ENCODE measurements around the gene DIAPH2.
"Not testable (repeated sequence)": the region's sequence is repeated elsewhere in the genome, so short reads cannot be mapped to it uniquely, and the experiment has no call there.

Gene DIAPH2

DNA sequence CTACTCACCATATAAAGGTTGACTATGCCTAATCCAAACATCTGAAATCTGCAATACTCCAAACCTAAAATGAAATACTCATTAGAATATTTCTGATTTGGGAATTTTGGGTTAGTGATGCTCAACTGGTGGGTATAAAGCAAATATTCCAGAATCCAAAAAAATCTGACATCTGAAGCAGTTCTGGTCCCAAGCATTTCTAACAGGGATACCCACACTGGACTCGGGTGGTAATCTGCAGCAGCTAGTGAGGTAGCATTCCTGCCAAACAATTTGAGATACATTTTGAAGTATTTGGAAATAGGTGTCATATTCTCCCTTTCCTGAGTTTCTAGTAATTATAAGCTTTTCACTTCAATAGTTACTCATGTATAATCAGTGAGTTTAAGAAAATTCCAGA, 149.5 kb downstream of the DIAPH2 start:
- no peak for DNase-seq

DNA sequence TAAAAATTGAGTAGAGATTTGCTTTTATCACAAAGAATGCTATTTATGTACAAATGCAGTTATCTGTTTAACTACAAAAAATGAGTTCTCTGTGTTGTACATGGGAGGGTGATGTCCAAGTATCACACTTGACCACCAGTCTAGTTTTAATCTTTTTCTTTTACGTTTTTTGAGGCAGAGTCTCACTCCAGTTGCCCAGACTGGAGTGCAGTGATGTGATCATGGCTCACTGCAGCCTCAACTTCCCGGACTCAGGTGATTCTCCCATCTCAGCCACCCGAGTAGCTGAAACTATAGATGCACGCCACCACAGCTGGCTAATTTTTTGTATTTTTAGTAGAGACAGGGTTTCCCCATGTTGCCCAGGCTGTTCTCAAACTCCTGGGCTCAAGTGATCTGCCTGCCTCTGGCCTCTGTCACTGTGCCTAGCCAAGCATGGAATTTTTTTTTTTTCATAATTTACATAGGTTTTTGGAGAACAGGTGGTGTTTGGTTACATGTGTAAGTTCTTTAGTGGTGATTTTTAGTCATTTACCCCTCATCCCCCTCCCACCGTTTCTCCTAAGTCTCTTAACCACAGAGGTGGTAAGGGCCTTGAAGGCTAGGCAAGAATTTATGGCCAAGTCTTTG, 151.1 kb downstream of the DIAPH2 start:
- DNase-seq: no peak

DNA sequence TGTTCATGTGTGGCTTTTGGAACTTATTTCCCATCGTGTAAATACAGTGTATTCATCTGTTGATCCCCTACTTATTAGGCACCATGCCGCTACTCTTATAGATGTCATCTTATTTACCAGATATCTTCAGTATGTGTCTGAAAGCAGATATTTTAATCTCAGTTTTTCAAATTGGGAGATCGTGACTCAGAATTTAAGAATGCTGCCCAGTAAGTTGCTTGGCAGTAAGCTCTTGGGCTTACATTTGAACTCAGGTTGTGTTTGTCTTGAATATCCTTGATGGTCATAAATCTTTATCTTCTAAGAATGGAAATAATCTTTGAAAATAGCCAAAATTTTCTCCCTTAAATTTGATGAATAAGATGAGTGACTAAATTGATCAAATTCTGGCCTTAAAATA, 153.2 kb downstream of the DIAPH2 start:
- DNase-seq: no peak

DNA sequence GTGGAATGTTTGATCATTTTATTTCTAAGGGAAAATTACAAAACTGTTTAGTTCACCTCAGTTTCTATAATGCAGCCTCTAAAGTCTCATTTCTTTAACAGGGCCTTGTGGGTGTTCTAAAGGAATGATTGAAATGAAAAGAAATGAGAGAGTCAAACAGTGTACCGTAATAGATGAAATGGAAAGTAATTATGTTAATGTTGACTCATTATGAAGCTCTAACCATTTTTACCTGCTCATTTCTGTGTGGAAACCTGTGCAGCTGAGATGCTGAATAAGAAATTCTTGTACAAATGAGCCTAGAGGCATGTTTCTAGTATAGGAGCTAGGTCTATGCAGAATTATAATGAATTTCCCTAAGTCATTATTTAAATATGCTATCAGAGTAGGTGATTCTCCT, 153.9 kb downstream of the DIAPH2 start:
- DNase-seq: no peak

DNA sequence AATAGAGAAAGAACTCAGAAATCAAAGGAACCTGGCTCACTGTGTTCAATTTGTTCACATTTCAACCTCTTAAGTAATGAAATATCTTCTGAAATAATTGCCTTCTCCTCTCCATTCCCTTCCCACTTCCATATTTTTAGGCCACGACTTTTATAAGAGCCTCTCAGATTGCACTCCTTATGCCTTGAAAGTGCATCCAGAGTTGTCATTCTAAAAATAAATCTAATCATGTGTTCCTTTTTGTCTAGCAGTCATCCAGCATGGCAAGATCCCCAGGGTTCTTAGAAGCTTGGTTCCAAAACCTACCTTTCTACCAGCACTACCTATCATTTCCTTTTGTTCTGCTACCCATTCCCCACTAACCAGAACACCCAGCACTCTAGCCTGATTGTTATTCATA, 156.7 kb downstream of the DIAPH2 start:
- no peak for DNase-seq

DNA sequence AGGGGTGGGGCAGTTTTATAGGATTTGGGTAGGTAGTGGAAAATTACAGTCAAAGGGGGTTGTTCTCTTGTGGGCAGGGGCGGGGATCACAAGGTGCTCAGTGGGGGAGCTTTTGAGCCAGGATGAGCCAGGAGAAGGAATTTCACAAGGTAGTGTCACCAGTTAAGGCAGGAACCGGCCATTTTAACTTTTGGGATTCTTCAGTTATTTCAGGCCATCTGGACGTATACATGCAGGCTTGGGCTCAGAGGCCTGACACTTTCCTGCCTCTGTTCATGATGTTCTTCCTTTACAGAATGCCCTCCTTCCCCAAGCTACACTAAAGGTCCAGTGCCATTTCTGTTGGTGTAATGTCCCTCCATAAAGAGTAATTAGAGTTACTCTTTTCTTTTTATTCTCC, 157.2 kb downstream of the DIAPH2 start:
- not testable (repeated sequence) for DNase-seq

DNA sequence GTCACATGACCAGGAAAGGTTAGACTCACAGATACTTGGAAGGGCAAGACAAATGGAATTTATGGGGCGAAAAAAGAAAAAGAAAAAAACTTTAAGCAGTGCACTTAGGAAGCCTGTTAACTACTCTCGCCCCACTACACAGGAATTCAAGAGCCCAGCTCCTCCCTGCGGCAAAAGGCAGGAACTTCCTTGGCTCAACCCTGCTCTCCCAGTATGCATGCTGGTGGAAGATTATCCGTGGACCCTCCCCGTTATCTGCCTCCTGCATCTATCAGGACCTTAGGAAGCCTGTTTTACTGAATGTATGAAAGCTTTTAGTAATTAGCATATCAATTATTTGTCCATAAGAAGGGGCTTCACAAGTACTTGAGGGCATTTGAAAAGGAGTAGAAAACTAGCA, 158.9 kb downstream of the DIAPH2 start:
- DNase-seq: no peak

DNA sequence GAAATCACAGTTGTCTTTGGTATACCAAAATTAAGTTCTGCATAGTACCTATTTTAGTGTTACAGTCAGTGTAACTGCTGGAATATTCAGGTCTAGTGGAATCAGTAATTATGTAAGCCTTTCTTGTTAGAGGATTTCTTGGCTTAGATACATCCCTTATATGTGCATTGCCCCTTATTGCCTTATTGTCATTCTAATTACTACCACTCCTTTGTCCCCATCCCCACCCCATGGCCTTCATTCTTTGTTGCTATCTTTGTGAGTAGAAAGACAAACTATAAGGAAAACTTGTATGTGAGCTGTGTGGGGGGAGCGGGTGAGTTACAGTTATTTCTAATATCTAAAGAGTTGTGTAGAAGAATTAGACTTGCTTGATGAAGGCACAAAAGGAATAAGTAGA, 162.2 kb downstream of the DIAPH2 start:
- DNase-seq: no peak

DNA sequence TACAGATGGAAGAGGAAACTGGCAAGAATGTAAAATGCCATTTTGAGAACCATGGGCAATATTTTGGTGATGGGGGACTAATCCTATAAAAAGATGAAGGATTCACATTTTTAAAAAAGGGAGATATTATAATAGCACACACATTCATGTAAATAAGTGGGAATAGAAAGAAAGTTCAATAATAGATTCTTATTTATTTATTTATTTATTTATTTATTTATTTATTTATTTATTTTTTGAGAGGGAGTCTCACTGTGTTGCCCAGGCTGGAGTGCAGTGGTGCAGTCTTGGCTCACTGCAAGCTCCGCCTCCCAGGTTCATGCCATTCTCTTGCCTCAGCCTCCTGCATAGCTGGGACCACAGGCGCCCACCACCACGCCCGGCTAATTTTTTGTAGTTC, 174.8 kb downstream of the DIAPH2 start:
- DNase-seq: not testable (repeated sequence)

DNA sequence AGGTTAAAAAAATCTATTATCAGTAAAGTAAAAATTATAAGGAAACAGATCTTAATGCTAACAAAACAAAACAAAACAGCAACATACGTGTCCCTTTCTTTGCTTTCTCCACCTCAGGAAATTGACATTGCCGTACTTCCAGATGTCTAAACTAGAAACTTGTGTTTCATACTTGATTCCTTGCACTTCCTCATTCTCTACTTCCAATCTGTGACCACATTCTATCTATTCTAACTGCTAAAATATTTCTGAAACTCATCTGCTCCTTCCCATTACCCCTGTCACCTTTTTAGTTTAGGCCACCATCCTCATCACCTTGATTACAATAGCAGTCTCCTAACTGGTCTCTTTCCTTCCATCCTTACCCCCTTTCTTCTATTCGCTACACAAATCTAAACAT, 176.6 kb downstream of the DIAPH2 start:
- DNase-seq: no peak

DNA sequence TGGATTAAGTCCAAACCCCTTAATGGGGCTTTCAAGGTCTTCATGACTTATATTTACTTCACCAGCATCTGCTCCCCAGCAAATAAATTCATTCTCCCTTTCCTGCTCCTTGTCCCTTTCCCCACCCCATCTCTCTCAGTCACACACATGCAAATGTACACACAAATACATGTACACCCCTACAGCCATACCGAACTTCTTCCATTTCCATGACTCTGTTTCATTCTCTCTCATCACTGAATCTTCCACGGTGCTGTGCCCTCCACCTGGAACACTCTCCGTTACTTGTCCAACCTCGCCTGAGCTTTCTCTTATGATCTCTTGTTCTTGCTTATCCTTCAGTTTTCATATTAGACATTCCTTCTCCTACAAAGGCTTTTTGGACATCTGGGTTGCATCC, 177.0 kb downstream of the DIAPH2 start:
- no peak for DNase-seq

DNA sequence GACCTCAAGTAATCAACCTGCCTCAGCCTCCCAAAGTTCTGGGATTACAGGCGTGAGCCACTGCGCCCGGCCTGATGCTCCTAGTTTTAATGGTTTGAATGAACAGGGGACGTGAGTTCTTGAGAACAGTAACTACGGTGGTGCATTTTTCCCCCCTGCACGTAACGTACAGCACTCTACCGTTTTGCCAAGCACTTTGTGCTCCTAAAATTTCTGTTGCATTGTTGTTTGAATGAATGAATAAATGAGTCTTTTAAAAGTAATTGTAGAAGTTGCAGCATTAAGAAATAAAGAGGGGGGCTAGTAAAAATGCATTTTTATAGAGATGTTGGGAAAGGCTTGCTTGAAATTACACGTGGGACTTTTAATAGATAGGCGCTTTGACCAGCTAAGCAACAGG, 199.0 kb downstream of the DIAPH2 start, which contains the start of gene RPA4:
Gene RPA4, plus strand, starts transcription at position 301 of the 400 bp plus-strand sequence. CDS start 403 bp downstream, outside the sequence.
- no peak for DNase-seq

DNA sequence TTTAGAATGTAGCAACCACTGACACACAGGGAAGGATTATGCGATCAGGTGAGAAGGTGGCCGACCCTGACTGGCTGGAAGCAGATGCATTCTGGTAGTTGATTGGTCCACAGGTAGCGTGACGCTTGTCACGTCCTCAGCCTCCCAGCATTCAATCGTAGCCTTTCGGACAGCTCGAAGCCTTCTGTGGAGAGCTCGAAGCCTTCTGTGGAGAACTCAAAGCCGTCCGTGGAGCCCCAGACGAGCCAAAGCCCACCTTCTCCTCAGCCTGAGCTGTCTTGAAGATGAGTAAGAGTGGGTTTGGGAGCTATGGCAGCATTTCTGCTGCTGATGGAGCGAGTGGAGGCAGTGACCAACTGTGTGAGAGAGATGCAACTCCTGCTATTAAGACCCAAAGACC, 199.4 kb downstream of the DIAPH2 start:
- DNase-seq: no peak

DNA sequence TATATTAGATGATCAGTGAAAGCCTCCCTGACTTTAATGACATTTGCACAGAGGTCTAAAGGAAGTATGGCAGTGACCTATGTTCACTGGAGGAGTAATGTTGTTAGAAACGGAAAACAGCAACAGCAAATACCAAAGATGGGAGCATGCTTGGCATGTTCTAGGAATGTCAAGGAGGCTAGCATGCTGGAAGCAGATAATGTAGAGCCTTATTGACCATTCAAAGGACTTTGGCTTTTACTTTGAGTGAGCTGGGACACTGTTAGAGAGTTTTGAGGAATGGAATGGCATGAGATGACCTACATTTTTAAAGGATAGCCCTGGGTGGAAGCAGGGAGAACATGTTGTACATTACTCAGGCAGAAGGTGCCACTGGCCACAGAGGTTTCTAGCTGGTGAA, 205.1 kb downstream of the DIAPH2 start:
- no peak for DNase-seq

DNA sequence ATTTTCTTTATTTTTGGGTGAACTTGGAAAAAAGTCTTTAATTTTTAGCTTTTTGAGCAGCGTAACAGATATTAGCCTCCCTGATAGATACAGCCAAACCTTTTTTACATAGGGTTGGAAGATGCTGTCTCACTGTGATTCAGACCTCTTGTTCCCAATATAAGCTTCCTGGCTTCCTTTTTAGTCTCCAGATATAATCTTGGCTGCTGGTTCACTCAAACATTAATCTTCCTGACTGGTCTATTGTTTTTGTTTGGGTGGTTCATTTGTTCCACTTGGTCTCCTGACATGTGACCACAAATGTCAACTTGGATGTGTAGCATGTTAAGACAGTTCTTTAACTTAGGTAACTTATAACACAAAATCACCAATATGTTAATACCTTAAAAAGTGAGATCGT, 222.1 kb downstream of the DIAPH2 start:
- no peak for DNase-seq

DNA sequence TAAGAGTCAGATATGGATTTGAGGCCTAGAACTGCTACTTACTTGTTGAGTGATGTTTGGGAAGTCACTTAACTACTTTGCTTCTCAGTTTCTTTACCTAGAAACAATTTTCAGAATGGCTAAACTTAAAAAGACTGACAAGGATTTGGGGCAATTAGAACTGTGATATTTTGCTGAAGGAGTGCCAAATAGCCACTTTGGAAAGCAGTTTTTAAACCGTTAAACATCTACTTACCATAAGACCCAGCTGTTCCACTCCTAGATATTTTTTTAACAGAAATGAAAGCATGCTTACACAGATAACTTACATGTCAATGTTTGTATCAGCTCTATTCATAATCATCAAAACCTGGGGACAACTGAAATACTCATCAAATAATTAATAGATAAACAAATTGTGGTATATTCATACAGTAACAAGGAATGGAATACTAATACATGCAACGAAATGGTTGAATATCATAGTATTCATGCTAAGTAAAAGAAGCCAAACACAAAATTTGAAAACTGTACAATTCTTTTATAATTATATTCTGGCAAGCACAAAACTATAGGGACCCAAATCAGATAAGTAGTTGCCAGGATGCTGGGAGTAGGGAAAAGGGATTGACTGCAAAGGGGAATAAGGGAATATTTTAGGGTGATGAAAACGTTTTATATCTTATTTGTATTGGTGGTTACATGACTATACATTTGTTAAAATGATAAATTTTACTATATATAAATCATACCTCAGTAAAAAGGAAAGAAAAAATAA, 223.1 kb downstream of the DIAPH2 start:
- no peak for DNase-seq

DNA sequence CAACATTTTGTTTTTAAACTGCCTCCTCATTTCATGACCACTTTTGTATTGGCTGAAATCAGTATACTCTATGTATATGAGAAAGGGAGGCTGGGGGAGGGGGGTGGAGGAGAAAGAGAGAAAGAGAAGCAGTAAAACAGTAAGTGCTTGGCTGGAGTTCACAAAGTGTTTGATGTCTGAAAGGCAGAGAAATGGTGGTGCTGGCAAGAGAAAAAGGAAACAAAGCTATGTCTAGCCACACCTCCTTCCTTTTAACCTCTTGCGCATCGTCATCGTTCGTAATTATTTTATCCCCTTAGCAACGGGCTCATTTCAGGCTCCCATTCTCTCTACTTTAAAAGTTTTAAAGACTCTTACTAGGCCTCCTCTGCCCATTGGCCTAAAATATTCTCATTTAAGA, 224.6 kb downstream of the DIAPH2 start:
- no peak for DNase-seq

DNA sequence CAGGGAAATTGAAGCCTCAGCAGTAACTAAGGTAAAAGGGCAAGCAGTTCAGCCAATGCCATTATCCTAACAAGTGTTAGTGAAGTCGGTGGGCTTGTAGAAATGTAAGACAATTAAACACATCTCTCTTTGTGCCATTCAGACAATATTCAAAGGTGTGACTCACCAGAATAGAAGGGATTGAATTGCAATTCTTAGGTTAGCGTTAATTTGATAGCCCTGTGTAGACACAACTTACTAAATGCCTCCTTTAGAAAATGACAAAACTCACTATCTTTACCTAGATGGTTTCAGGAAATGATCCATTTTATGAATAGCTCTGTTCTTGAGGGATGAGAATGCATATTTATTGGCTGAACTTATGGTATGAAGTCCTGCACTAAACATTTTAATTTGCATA, 234.2 kb downstream of the DIAPH2 start:
- no peak for DNase-seq

DNA sequence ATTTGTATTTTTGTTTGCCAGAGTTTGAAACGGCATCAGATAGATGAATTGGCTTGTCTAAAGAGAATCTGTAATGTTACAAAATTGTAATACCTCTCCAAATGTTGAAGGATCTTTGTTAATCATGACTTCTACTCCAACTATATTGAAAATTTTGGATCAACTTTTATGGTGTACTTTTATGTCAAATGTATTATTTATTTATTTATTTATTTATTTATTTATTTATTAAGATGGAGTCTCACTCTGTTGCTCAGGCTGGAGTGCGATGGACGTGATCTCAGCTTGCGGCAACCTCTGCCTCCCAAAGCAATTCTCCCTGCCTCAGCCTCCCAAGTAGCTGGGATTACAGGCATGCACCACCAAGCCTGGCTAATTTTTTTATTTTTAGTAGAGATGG, 235.0 kb downstream of the DIAPH2 start:
- no peak for DNase-seq

DNA sequence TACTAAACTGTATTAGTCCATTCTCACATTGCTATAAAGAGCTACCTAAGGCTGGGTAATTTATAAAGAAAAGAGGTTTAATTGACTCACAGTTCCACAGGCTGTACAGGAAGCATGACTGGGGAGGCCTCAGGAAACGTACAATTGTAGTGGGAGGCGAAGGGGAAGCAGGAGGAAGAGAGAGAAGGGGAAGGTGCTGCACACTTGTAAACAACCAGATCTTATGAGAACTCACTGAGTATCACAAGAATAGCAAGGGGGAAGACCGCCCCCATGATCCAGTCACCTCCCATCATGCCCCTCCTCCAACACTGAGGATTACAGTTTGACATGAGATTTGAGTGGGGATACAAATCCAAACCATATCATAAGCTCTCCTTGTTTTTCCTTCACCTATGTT, 239.9 kb downstream of the DIAPH2 start:
- DNase-seq: no peak

DNA sequence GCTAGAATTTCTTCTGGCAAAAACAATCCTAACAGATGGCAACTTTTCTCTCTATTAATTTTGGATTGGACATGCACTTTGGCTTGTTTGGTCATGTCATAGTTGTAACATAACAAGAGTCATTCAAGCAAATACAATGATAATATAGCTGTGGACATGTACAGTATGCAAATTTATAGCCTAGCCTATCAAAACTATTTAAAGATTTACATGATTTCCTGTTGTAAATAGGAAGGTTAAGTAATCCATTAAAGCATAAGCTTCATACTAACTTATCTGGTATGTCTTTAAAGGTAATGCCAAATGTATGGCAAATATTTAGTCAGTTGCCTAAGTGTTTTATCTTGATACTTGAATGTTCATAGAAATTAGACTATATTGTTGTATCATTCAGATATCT, 244.4 kb downstream of the DIAPH2 start:
- no peak for DNase-seq

DNA sequence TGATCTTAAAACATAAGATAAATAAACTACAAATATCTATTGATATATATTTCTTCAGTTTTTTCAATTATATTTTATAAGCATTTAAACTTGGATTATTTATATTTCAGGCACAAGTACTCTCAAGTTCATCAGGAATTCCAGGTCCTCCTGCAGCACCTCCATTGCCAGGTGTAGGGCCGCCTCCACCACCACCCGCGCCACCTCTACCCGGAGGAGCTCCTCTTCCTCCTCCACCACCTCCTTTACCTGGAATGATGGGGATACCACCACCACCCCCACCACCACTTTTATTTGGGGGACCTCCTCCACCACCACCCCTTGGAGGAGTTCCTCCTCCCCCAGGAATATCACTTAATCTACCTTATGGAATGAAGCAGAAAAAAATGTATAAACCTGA, 273.1 kb downstream of the DIAPH2 start:
- no peak for DNase-seq

DNA sequence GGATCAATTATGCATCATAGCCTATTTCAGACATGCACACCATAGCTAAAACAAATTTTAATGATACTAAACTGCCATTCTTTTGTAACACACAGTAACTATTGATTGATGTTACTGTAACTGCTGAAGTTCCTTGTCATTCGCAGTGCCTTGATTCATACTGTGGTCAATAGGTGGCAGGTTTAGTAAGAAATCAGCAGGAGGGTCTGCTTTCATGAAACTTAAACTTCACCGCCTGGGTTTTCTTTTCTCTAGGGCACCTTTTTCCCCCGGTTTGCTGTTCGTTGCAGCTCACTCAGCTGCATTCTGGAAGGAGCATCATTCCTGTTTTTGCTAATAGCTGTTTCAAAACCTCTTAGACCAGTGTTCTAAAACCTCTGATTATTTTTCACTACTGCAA, 287.2 kb downstream of the DIAPH2 start:
- DNase-seq: no peak

DNA sequence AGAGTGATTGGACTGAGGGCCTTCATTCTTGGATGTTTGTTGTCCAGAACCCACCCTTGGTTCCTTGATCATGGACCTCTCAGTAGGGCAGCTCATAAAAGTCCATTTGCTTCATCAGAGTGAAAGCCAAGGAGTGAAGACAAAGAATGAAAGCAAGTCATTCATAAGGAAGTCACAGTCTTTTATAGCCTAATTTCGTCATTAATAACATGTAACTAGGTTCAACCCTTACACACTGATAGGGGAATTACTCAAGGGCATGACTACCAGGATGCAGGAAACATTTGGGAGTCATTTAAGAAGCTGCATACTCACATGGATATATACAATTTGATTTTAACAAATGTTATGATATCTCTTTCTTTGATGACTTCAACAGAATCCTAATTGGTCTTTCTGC, 294.3 kb downstream of the DIAPH2 start:
- DNase-seq: no peak

DNA sequence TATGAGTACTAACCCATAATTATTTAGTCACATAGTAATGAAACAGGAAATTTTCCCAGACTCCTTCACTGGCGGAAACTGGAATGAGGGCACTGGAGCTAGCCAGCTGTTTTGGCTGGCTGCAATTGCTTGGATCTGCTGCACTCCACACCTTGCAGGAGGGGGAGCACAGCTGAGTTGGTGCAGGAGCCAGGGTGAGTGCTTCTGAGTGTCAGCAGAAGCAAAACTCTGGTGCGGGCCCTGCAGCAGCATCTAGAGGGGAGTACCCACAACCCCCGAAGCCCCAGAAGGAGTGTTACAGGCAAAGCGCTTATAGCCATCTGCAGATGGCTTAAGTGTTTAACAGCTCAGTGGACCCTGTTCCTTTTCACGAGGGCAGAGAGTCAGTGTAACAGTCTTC, 295.1 kb downstream of the DIAPH2 start:
- DNase-seq: no peak
